ENCODE data around the gene SLC20A1. TPM values are rescaled to one million over a fixed set of nuclear protein-coding genes. Genes with fewer than 3 reads are reported as not detected.

The SLC20A1 gene
- total RNA-seq, 4 donors from 2014 or later: 9.5 to 25.4 (median 20.5) TPM

GRCh38 chr2:112685271-112685884 is 39.6 kb downstream of the SLC20A1 start:
- no peak for ATAC-seq
- H3K4me3 ChIP-seq: no peak overlapping the region
- no peak overlapping the region for H3K27ac ChIP-seq
- WGBS, 2 donors (ENCODE audit: low coverage in 1 of 2): 63 to 85% methylated on average over 2 to 4 of the region's 4 CpGs
- peaks cover 0 to 8% (median 0%) of the 10 kb centered on the region in 3 donors for H3K4me1 ChIP-seq
- no peaks in the 10 kb centered on the region for H3K27me3 ChIP-seq
- H3K9me3 ChIP-seq: no peaks in the 10 kb centered on the region
- TF ChIP-seq EP300 (IDR thresholded peaks at IDR 0.05) (no peak), POLR2A (IDR thresholded peaks at IDR 0.05) (no peak), POLR2AphosphoS5 (IDR thresholded peaks at IDR 0.05) (no peak), CTCF (IDR thresholded peaks at IDR 0.05) (no peak)
- H3K36me3 ChIP-seq: no peaks in the 10 kb centered on the region

GRCh38 chr2:112686348-112687217 is 40.8 kb downstream of the SLC20A1 start:
- WGBS, 2 donors (ENCODE audit: low coverage in 1 of 2): 81 to 93% methylated on average over 3 to 8 of the region's 15 CpGs
- ATAC-seq: no peak
- no peak overlapping the region for H3K4me3 ChIP-seq

GRCh38 chr2:112687522-112687921 is 41.8 kb downstream of the SLC20A1 start:
- H3K36me3 ChIP-seq: no peaks in the 10 kb centered on the region
- TF ChIP-seq POLR2A (IDR thresholded peaks at IDR 0.05) (no peak), EP300 (IDR thresholded peaks at IDR 0.05) (no peak), CTCF (IDR thresholded peaks at IDR 0.05) (no peak)

More at GRCh38 chr2:112686348-112687217, 40.8 kb downstream of the SLC20A1 start:
- TF ChIP-seq POLR2AphosphoS5 (IDR thresholded peaks at IDR 0.05) (no peak), CTCF (IDR thresholded peaks at IDR 0.05) (no peak), EP300 (IDR thresholded peaks at IDR 0.05) (no peak), POLR2A (IDR thresholded peaks at IDR 0.05) (no peak)
- Histone ChIP-seq H3K4me1 (no peaks in the 10 kb centered on the region), H3K27me3 (no peaks in the 10 kb centered on the region), H3K9me3 (no peaks in the 10 kb centered on the region), H3K36me3 (no peaks in the 10 kb centered on the region), H3K27ac (no peak overlapping the region)

GRCh38 chr2:112688086-112688880 is 42.5 kb downstream of the SLC20A1 start:
- Histone ChIP-seq H3K27me3 (no peaks in the 10 kb centered on the region), H3K27ac (no peak overlapping the region), H3K4me1 (no peaks in the 10 kb centered on the region), H3K36me3 (no peaks in the 10 kb centered on the region), H3K9me3 (no peaks in the 10 kb centered on the region), H3K4me3 (no peak overlapping the region)
- 40 to 87% methylated on average over 1 to 7 of the region's 14 CpGs for WGBS, 2 donors (ENCODE audit: low coverage in 1 of 2)
- TF ChIP-seq POLR2AphosphoS5 (IDR thresholded peaks at IDR 0.05) (no peak), EP300 (IDR thresholded peaks at IDR 0.05) (no peak), POLR2A (IDR thresholded peaks at IDR 0.05) (no peak)
- no peak for ATAC-seq

More at GRCh38 chr2:112687522-112687921, 41.8 kb downstream of the SLC20A1 start:
- Histone ChIP-seq H3K4me1 (no peaks in the 10 kb centered on the region), H3K4me3 (no peak overlapping the region), H3K27me3 (no peaks in the 10 kb centered on the region), H3K9me3 (no peaks in the 10 kb centered on the region), H3K27ac (no peak overlapping the region)
- WGBS, 2 donors (ENCODE audit: low coverage in 1 of 2): 78 to 82% methylated on average over 3 to 6 of the region's 6 CpGs
- ATAC-seq: no peak

- 29 to 52% methylated on average over 6 to 9 of the region's 9 CpGs for WGBS, 2 donors (ENCODE audit: low coverage in 1 of 2)
- no peaks in the 10 kb centered on the region for H3K27me3 ChIP-seq
- no peak overlapping the region for H3K4me3 ChIP-seq
- ATAC-seq: peak; percentile 55
- no peak overlapping the region for H3K27ac ChIP-seq
- TF ChIP-seq POLR2A (IDR thresholded peaks at IDR 0.05) (no peak), CTCF (IDR thresholded peaks at IDR 0.05) (peak in 3 of 4 experiments; percentile 56 to 71 (median 71))
- H3K9me3 ChIP-seq: no peaks in the 10 kb centered on the region
- no peaks in the 10 kb centered on the region for H3K4me1 ChIP-seq
- no peaks in the 10 kb centered on the region for H3K36me3 ChIP-seq
Observed at GRCh38 chr2:112690853-112691401, 45.2 kb downstream of the SLC20A1 start.

All from gastroesophageal sphincter (tissue), 4 donors.